ENCODE measurements around the gene MIAT. TPM values are rescaled to one million over a fixed set of nuclear protein-coding genes. Genes with fewer than 3 reads are reported as not detected.

The MIAT gene
- total and polyA plus RNA-seq, 2 of the 4 experiments (the other 2 are of a cell fraction) = 0.54 to 0.65 TPM

GRCh38 chr22:26714971-26715370 is 57.6 kb downstream of the MIAT start:
- POLR2A ChIA-PET (ENCODE audit: unreplicated experiment) = no interaction called here
- no peaks in the 10 kb centered on the region for H3K27me3 ChIP-seq (ENCODE audit: control insufficient read depth, insufficient read depth, low read length)
- no peak overlapping the region for H3K4ac ChIP-seq (ENCODE audit: low read depth, low read length)
- H2AK9ac ChIP-seq (replicated peaks; ENCODE audit: low read depth, low read length, poor library complexity) = no peak overlapping the region
- no peak overlapping the region for H3K14ac ChIP-seq (replicated peaks; ENCODE audit: low read depth, low read length)
- H2AK5ac ChIP-seq (ENCODE audit: low read depth, low read length) = peak overlapping the region; percentile 10; the same call in 1 of the 2 replicates
- WGBS, 2 experiments (ENCODE audit: extremely low coverage in 2 of 2, insufficient read length in 1 of 2) = 93% methylated on average over 3 of the region's 11 CpGs; no CpG with 5 or more reads in 1 of the 2 experiments
- intact Hi-C loops (cut with micrococcal nuclease) (no loop called here), in situ Hi-C loops (cut with MboI; ENCODE audit: low sequenced_read_pairs) (no loop called here), dilution Hi-C loops (cut with HindIII; ENCODE audit: low sequenced_read_pairs, unreplicated experiment) (no loop called here)
- H2BK5ac ChIP-seq (ENCODE audit: low read depth, low read length, poor library complexity, severe bottlenecking) = no peak overlapping the region
- H3K27ac ChIP-seq (ENCODE audit: insufficient read depth, low read length) = no peak overlapping the region
- TF ChIP-seq, protein P1, sequence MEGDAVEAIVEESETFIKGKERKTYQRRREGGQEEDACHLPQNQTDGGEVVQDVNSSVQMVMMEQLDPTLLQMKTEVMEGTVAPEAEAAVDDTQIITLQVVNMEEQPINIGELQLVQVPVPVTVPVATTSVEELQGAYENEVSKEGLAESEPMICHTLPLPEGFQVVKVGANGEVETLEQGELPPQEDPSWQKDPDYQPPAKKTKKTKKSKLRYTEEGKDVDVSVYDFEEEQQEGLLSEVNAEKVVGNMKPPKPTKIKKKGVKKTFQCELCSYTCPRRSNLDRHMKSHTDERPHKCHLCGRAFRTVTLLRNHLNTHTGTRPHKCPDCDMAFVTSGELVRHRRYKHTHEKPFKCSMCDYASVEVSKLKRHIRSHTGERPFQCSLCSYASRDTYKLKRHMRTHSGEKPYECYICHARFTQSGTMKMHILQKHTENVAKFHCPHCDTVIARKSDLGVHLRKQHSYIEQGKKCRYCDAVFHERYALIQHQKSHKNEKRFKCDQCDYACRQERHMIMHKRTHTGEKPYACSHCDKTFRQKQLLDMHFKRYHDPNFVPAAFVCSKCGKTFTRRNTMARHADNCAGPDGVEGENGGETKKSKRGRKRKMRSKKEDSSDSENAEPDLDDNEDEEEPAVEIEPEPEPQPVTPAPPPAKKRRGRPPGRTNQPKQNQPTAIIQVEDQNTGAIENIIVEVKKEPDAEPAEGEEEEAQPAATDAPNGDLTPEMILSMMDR (conservative IDR thresholded peaks at IDR 0.05; ENCODE audit: low read depth, low read length) = no peak
- no peak for TF ChIP-seq SMC3 (IDR thresholded peaks at IDR 0.05; ENCODE audit: low read depth, low read length)
- no peak for TF ChIP-seq RAD21 (IDR thresholded peaks at IDR 0.05; ENCODE audit: low read length)
- no peak for TF ChIP-seq MAZ (IDR thresholded peaks at IDR 0.05; ENCODE audit: borderline replicate concordance, low read depth, low read length)
- TF ChIP-seq MXI1 (IDR thresholded peaks at IDR 0.05; ENCODE audit: borderline replicate concordance, low read depth, low read length) = no peak
- TF ChIP-seq BHLHE40 (IDR thresholded peaks at IDR 0.05; ENCODE audit: low read depth, low read length) = no peak
- TF ChIP-seq FOS (IDR thresholded peaks at IDR 0.05; ENCODE audit: low read depth, low read length) = no peak
- TF ChIP-seq NFE2L2 (IDR thresholded peaks at IDR 0.05; ENCODE audit: low read depth, low read length) = no peak
- no peak for TF ChIP-seq CEBPB (IDR thresholded peaks at IDR 0.05; ENCODE audit: low read depth, low read length)
- TF ChIP-seq MAFK (IDR thresholded peaks at IDR 0.05; ENCODE audit: low read depth, low read length) = no peak
- TF ChIP-seq, protein P2, sequence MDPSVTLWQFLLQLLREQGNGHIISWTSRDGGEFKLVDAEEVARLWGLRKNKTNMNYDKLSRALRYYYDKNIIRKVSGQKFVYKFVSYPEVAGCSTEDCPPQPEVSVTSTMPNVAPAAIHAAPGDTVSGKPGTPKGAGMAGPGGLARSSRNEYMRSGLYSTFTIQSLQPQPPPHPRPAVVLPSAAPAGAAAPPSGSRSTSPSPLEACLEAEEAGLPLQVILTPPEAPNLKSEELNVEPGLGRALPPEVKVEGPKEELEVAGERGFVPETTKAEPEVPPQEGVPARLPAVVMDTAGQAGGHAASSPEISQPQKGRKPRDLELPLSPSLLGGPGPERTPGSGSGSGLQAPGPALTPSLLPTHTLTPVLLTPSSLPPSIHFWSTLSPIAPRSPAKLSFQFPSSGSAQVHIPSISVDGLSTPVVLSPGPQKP (IDR thresholded peaks at IDR 0.05; ENCODE audit: borderline replicate concordance, low read depth, low read length) = no peak
- TF ChIP-seq CHD1 (IDR thresholded peaks at IDR 0.05; ENCODE audit: low read depth, low read length) = no peak
- no peak overlapping the region for H2BK15ac ChIP-seq (ENCODE audit: low read depth, low read length)
- no peak overlapping the region; a peak in 1 of 4 replicates for H4K8ac ChIP-seq (ENCODE audit: low read depth in 2 of 2, low read length in 2 of 2)
- peaks cover 25% of the 10 kb centered on the region for H3K9me1 ChIP-seq (ENCODE audit: insufficient read depth, low read length)
- no peak overlapping the region for H3K23ac ChIP-seq (ENCODE audit: low read depth, low read length)
- no TSS peak for BruUV-seq (replicated peaks)
- H3K4me3 ChIP-seq (ENCODE audit: insufficient read depth, low read depth, low read length) = no peak overlapping the region
- no peak overlapping the region for H3K18ac ChIP-seq (ENCODE audit: low read depth, low read length)
- H3K4me2 ChIP-seq (ENCODE audit: low read depth, low read length) = no peak overlapping the region
- DNase-seq (no peak), ATAC-seq (ENCODE audit: low read depth) (no peak)
- peak overlapping the region; percentile 47; the same call in 1 of the 2 replicates for H2BK120ac ChIP-seq (ENCODE audit: low read depth, low read length)
- no peak overlapping the region for H3K9ac ChIP-seq (ENCODE audit: low read depth, low read length)
- no peak overlapping the region for H3K56ac ChIP-seq (ENCODE audit: extremely low read depth, insufficient read depth, low read length)
- no peak overlapping the region for H2BK20ac ChIP-seq (ENCODE audit: low read depth, low read length)
- H4K20me1 ChIP-seq (ENCODE audit: insufficient read depth, low read length) = no peaks in the 10 kb centered on the region; the same call in 1 of the 2 replicates
- H3K4me1 ChIP-seq (ENCODE audit: control insufficient read depth, insufficient read depth, low read length) = peaks cover 32% of the 10 kb centered on the region
- no peaks in the 10 kb centered on the region for H3K9me3 ChIP-seq (ENCODE audit: control insufficient read depth, insufficient read depth, low read length)
- peaks cover 0 to 14% of the 10 kb centered on the region in 2 experiments; a peak in 2 of 4 replicates for H3K79me1 ChIP-seq (ENCODE audit: low read depth in 1 of 2, low read length in 2 of 2)
- H2AFZ ChIP-seq (replicated peaks; ENCODE audit: low read length, poor library complexity) = no peak overlapping the region
- CTCF ChIA-PET = no interaction called here
- H4K91ac ChIP-seq (ENCODE audit: insufficient read depth, low read depth, low read length) = no peak overlapping the region; the same call in 1 of the 2 replicates
- no peak overlapping the region for H4K5ac ChIP-seq (ENCODE audit: low read depth, low read length)
- 0 out of 2 replicates have a peak, but pooled peaks cover 1% of the 10 kb centered on the region for H3K36me3 ChIP-seq (ENCODE audit: control insufficient read depth, insufficient read depth, low read length)

Data from IMR-90 (cell line).